Peyer's patch (tissue), 4 donors: ENCODE data around the gene CNNM2.

Source experiments
- POLR2A ChIP-seq, 2 donors: fragments of 450-650 bp; IDR thresholded peaks; one replicate each; pipeline ENCODE4 v1.5.1; 2017; ENCODE audit warnings: antibody characterized with exemption in 2 of 2, mild to moderate bottlenecking in 2 of 2, moderate library complexity in 2 of 2
- TF ChIP-seq, protein P1 (sequence below), 6 experiments: fragments of 450-650 bp in 4 of 6; fragments of 200-600 bp in 2 of 6; sonication (generic) in 1 of 6; IDR thresholded peaks; one replicate each; pipeline ENCODE4 v1.5.1; 2017 to 2019; ENCODE audit warnings: antibody characterized with exemption in 6 of 6, mild to moderate bottlenecking in 3 of 6, moderate library complexity in 1 of 6

DNA sequence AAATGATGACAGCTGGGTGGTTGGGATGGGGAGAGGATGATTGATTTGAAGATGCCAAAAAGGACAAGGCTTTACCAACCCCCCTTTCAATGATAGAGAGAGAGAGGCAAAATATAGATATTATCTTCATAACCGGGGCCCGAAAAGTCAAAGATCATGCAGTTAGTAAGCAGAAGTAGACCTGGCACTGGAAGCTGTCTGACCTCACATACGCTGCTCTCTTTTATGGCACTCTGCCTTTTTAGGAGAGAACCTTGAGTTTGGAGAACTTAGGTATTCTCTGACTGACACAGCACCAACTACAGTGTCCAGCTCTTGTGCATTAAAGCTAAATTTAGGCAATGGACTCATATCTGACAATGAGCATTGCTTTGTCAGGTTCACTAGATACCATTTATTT, 30.7 kb downstream of the CNNM2 start:
- TF ChIP-seq, protein P1, sequence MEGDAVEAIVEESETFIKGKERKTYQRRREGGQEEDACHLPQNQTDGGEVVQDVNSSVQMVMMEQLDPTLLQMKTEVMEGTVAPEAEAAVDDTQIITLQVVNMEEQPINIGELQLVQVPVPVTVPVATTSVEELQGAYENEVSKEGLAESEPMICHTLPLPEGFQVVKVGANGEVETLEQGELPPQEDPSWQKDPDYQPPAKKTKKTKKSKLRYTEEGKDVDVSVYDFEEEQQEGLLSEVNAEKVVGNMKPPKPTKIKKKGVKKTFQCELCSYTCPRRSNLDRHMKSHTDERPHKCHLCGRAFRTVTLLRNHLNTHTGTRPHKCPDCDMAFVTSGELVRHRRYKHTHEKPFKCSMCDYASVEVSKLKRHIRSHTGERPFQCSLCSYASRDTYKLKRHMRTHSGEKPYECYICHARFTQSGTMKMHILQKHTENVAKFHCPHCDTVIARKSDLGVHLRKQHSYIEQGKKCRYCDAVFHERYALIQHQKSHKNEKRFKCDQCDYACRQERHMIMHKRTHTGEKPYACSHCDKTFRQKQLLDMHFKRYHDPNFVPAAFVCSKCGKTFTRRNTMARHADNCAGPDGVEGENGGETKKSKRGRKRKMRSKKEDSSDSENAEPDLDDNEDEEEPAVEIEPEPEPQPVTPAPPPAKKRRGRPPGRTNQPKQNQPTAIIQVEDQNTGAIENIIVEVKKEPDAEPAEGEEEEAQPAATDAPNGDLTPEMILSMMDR (IDR thresholded peaks at IDR 0.05), result no peak
- no peak for TF ChIP-seq POLR2A (IDR thresholded peaks at IDR 0.05)
